ENCODE data around the gene TLR3. TPM values are rescaled to one million over a fixed set of nuclear protein-coding genes. Genes with fewer than 3 reads are reported as not detected.

TLR3 gene
- total RNA-seq = 26.8 TPM
- long read RNA-seq, full-length matches to known transcripts = 9 of 17 reads
- long read RNA-seq, partial matches to known transcripts = 4 of 17 reads
- long read RNA-seq, other reads (novel, unspliced or antisense) = 4 of 17 reads

DNA sequence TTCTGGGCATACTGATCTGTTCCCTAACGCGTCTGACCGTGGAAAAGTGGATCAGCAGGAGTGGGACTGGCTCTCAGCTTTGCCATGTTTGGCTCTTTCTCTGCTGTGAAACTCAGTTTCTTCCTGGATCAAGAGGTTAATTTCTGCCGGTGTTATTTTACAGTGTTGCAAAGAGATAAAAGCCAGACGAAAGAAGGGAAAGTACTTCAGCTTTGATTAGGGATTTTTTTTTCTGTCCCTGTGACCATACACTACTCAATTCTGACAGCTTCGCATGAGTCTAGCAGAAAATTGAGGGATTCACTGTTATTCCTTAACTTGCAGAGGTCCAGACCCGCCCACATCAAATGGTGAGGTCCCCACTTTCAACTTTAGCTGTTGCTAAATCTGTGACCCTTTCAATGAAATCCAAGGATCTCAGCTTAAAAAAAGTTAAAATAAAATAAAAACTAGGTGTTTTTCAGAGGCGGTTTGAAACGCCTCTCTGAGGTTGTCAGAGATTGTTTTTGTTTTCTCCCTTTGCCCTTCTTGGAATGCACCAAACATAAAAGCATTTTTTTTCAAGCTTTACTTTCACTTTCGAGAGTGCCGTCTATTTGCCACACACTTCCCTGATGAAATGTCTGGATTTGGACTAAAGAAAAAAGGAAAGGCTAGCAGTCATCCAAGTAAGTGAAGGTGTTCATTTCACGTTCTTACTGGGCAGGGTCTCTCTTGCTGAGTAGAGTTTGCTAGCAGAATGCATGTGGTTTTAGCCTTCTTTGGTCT lies at the start of gene TLR3:
TSS of gene TLR3 (plus strand) at position 576 of the 768 bp plus-strand sequence. CDS start 7,464 bp downstream, outside the sequence.
- Histone ChIP-seq H3K9me3 (no peaks in the 10 kb centered on the region), H3K4me3 (peak within 1 kb of the TSS; percentile 65), H3K4me1 (peaks cover 6% of the 10 kb centered on the region), H3K27me3 (ENCODE audit: low read depth) (no peaks in the 10 kb centered on the region), H3K36me3 (no peaks in the 10 kb centered on the region), H3K27ac (peak within 1 kb of the TSS; percentile 81)
- TF ChIP-seq, protein P1, sequence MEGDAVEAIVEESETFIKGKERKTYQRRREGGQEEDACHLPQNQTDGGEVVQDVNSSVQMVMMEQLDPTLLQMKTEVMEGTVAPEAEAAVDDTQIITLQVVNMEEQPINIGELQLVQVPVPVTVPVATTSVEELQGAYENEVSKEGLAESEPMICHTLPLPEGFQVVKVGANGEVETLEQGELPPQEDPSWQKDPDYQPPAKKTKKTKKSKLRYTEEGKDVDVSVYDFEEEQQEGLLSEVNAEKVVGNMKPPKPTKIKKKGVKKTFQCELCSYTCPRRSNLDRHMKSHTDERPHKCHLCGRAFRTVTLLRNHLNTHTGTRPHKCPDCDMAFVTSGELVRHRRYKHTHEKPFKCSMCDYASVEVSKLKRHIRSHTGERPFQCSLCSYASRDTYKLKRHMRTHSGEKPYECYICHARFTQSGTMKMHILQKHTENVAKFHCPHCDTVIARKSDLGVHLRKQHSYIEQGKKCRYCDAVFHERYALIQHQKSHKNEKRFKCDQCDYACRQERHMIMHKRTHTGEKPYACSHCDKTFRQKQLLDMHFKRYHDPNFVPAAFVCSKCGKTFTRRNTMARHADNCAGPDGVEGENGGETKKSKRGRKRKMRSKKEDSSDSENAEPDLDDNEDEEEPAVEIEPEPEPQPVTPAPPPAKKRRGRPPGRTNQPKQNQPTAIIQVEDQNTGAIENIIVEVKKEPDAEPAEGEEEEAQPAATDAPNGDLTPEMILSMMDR (IDR thresholded peaks at IDR 0.05) = no peak
- ATAC-seq = peak; percentile 39 to 75
- intact Hi-C loops (cut with DNase I) = no loop called here
- DNase-seq = no peak

- H3K27ac ChIP-seq = no peak overlapping the region
- peaks cover 8% of the 10 kb centered on the region for H3K4me1 ChIP-seq
These were observed 49.7 kb upstream of the TLR3 start for GRCh38 chr4:186019269-186019668.

GRCh38 chr4:186020106-186020792 lies 48.7 kb upstream of the TLR3 start:
- intact Hi-C loops (cut with DNase I) = no loop called here
- no peak for DNase-seq
- H3K4me1 ChIP-seq = peaks cover 8% of the 10 kb centered on the region
- ATAC-seq = peak in 1 of 2 donors; percentile 25
- H3K36me3 ChIP-seq = no peaks in the 10 kb centered on the region
- no peak overlapping the region for H3K4me3 ChIP-seq
- no peaks in the 10 kb centered on the region for H3K27me3 ChIP-seq (ENCODE audit: low read depth)
- H3K27ac ChIP-seq = no peak overlapping the region
- TF ChIP-seq, protein P1 (IDR thresholded peaks at IDR 0.05) = no peak
- no peaks in the 10 kb centered on the region for H3K9me3 ChIP-seq

More at GRCh38 chr4:186019269-186019668, 49.7 kb upstream of the TLR3 start:
- Histone ChIP-seq H3K27me3 (ENCODE audit: low read depth) (no peaks in the 10 kb centered on the region), H3K36me3 (no peaks in the 10 kb centered on the region), H3K4me3 (no peak overlapping the region), H3K9me3 (no peaks in the 10 kb centered on the region)
- DNase-seq (no peak), ATAC-seq (no peak)
- TF ChIP-seq, protein P1 (IDR thresholded peaks at IDR 0.05) = no peak
- intact Hi-C loops (cut with DNase I) = no loop called here

DNA sequence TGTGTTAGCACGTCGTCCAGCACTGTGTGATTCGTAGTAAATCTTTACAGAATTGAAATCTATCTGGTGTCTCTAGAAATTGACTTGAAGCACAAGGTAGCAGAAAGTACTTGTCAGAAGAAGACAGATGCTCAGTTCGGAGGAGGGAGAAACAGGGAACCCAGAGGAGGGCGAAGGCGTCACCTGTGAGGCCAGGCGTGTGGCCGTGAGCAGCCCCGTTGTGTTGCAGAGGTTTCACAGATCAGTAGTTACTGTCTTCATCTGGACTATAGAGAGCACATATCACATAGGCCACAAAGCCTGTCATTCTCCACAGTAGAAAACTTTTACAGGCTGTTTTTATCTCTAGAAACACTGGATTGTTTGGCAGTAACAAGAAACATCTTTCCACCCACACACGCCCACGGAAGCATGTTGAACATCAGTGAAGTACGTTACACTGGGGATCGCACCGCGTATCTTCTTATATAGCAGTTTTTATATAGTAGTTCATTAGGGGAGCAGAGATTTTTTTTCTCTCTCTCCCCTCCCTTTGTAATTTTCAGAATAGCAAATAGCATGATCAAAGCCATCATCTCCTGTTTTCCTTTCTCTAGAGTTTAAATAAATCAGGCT lies 48.1 kb upstream of the TLR3 start:
- intact Hi-C loops (cut with DNase I) = no loop called here
- DNase-seq (no peak), ATAC-seq (no peak)
- Histone ChIP-seq H3K4me1 (peaks cover 8% of the 10 kb centered on the region), H3K4me3 (no peak overlapping the region), H3K36me3 (no peaks in the 10 kb centered on the region), H3K27ac (no peak overlapping the region), H3K9me3 (no peaks in the 10 kb centered on the region), H3K27me3 (ENCODE audit: low read depth) (no peaks in the 10 kb centered on the region)
- TF ChIP-seq, protein P1 (IDR thresholded peaks at IDR 0.05) = no peak

GRCh38 chr4:186021461-186022167 lies 47.3 kb upstream of the TLR3 start:
- TF ChIP-seq, protein P1 (IDR thresholded peaks at IDR 0.05) = peak; percentile 75
- peaks cover 12% of the 10 kb centered on the region for H3K4me1 ChIP-seq
- no peak for DNase-seq
- no peaks in the 10 kb centered on the region for H3K27me3 ChIP-seq (ENCODE audit: low read depth)
- H3K4me3 ChIP-seq = peak overlapping the region; percentile 18
- H3K9me3 ChIP-seq = no peaks in the 10 kb centered on the region
- intact Hi-C loops (cut with DNase I) = no loop called here
- H3K36me3 ChIP-seq = no peaks in the 10 kb centered on the region
- H3K27ac ChIP-seq = no peak overlapping the region
- peak; percentile 42 to 67 for ATAC-seq
